GM12878 (cell line): ENCODE measurements around the gene TH. TPM values are rescaled to one million over a fixed set of nuclear protein-coding genes. Genes with fewer than 3 reads are reported as not detected.

Experiments used
- ATAC-seq: fragments of 200-7000 bp; cut with Tn5 transposase; 3 replicates; pipeline ENCODE4 v1.9.1; 2020; ENCODE audit warnings: mild to moderate bottlenecking, moderate library complexity
- BruUV-seq: library from RNA; stranded (reverse); fragments of 400-500 nt; replicated peaks from 2 replicates; lab custom pipeline; 2021; lab: Mats Ljungman, UMichigan
- CTCF ChIA-PET: fragments of 300-600 bp; sonication (Branson Sonifier 250); formaldehyde crosslinking; extraction: SDS; loops from one replicate; lab custom pipeline; 2021; ENCODE audit warnings: inconsistent platforms; lab: Yijun Ruan, JAX
- POLR2A ChIA-PET: fragments of 350-600 bp; formaldehyde crosslinking; extraction: SDS; loops from one replicate; lab custom pipeline; 2021; ENCODE audit warnings: inconsistent platforms; lab: Charles Lee
- RAD21 ChIA-PET: fragments of 300-600 bp; sonication (Branson Sonifier 250); formaldehyde crosslinking; loops from one replicate; lab custom pipeline; 2023; ENCODE audit warnings: antibody characterized with exemption; ENCODE audit not compliant: unreplicated experiment; lab: Charles Lee
- SMC1A ChIA-PET: fragments of 300-600 bp; sonication (Branson Sonifier 250); formaldehyde crosslinking; loops from one replicate; lab custom pipeline; 2023; ENCODE audit not compliant: unreplicated experiment, uncharacterized antibody; lab: Charles Lee
- DNase-seq: peaks from one replicate; pipeline ENCODE4 v3.0.0-alpha.2; 2011; ENCODE audit warnings: low read depth, low spot score
- FAIRE-seq: peaks from 3 replicates; lab custom pipeline; 2011; peaks lifted over from hg19 to GRCh38; lab: Jason Lieb, UNC
- H2AFZ ChIP-seq: 2 replicates; pipeline ENCODE4 v1.6.0; 2011; ENCODE audit warnings: low read depth, low read length, control low read depth; ENCODE audit not compliant: control insufficient read depth
- H3K27ac ChIP-seq: 2 replicates; pipeline ENCODE4 v1.5.1; 2011; ENCODE audit warnings: control low read depth; ENCODE audit not compliant: control insufficient read depth, insufficient read depth
- H3K27me3 ChIP-seq, 2 experiments: replicated peaks in 1 of 2; 2 replicates each; pipeline versions ENCODE4 v1.6.0 to v1.6.1; 2011; ENCODE audit warnings: low read length in 1 of 2; ENCODE audit not compliant: control insufficient read depth in 2 of 2, insufficient read depth in 2 of 2
- H3K36me3 ChIP-seq, 2 experiments: 2 replicates each; pipeline ENCODE4 v1.5.1; 2011; ENCODE audit warnings: low read length in 1 of 2; ENCODE audit not compliant: control insufficient read depth in 2 of 2, insufficient read depth in 2 of 2
- H3K4me1 ChIP-seq: 2 replicates; pipeline ENCODE4 v1.6.1; 2011; ENCODE audit warnings: mild to moderate bottlenecking, low read length, moderate library complexity, mixed read lengths; ENCODE audit not compliant: control insufficient read depth, insufficient read depth
- H3K4me2 ChIP-seq: 2 replicates; pipeline ENCODE4 v1.6.0; 2011; ENCODE audit warnings: control low read depth; ENCODE audit not compliant: control insufficient read depth, insufficient read depth
- H3K4me3 ChIP-seq: fragments of 200-600 bp; sonication (generic); 2 replicates; pipeline ENCODE4 v1.5.1; 2016
- H3K79me2 ChIP-seq: 2 replicates; pipeline ENCODE4 v1.6.0; 2011; ENCODE audit warnings: low read length; ENCODE audit not compliant: control insufficient read depth, insufficient read depth
- H3K9ac ChIP-seq: 2 replicates; pipeline ENCODE4 v1.8.0; 2011; ENCODE audit warnings: low read length, control low read depth, mixed read lengths; ENCODE audit not compliant: control insufficient read depth, insufficient read depth
- H3K9me3 ChIP-seq: replicated peaks from 3 replicates; pipeline ENCODE4 v1.5.1; 2011; ENCODE audit warnings: mild to moderate bottlenecking, low read length; ENCODE audit not compliant: control insufficient read depth, insufficient read depth
- H4K20me1 ChIP-seq: 2 replicates; pipeline ENCODE4 v1.6.0; 2011; ENCODE audit not compliant: control insufficient read depth, insufficient read depth
- BMI1 ChIP-seq: fragments of 450-650 bp; IDR thresholded peaks from 2 replicates; pipeline ENCODE4 v1.6.1; 2016; ENCODE audit warnings: mild to moderate bottlenecking, moderate library complexity, borderline replicate concordance
- CHD4 ChIP-seq: fragments of 200-600 bp; sonication (generic); IDR thresholded peaks from 2 replicates; pipeline ENCODE4 v1.6.1; 2016; ENCODE audit warnings: mild to moderate bottlenecking
- CREB1 ChIP-seq: IDR thresholded peaks from 2 replicates; pipeline ENCODE4 v1.6.1; 2012; ENCODE audit warnings: low read depth, mild to moderate bottlenecking, inconsistent platforms
- CTCF ChIP-seq, 3 experiments: IDR thresholded peaks in 2 of 3; conservative IDR thresholded peaks in 1 of 3; 2 replicates each; pipeline ENCODE4 v1.5.1; 2011; ENCODE audit warnings: low read depth in 3 of 3, low read length in 3 of 3, mild to moderate bottlenecking in 3 of 3, control low read depth in 2 of 3, moderate library complexity in 2 of 3, inconsistent platforms in 1 of 3, mixed read lengths in 1 of 3; ENCODE audit not compliant: control insufficient read depth in 2 of 3, insufficient read depth in 1 of 3; ENCODE audit errors: extremely low read depth in 1 of 3
- E2F4 ChIP-seq: IDR thresholded peaks from 2 replicates; pipeline ENCODE4 v1.6.1; 2012; ENCODE audit warnings: low read depth, low read length, improper control_type of control experiment
- FOXM1 ChIP-seq: IDR thresholded peaks from 2 replicates; pipeline ENCODE4 v1.6.1; 2012; ENCODE audit warnings: low read depth, mild to moderate bottlenecking, inconsistent platforms, low read length, moderate library complexity
- NR2F1 ChIP-seq: fragments of 450-650 bp; conservative IDR thresholded peaks from 2 replicates; pipeline ENCODE4 v1.6.1; 2017; ENCODE audit warnings: mild to moderate bottlenecking
- RCOR1 ChIP-seq: conservative IDR thresholded peaks from 2 replicates; pipeline ENCODE4 v1.6.1; 2012; ENCODE audit warnings: low read depth, low read length, improper control_type of control experiment
- RUNX3 ChIP-seq: IDR thresholded peaks from 2 replicates; pipeline ENCODE4 v1.6.1; 2012; ENCODE audit warnings: low read length, inconsistent platforms
- TBL1XR1 ChIP-seq: IDR thresholded peaks from 2 replicates; pipeline ENCODE4 v1.6.1; 2012; ENCODE audit warnings: low read depth, low read length, improper control_type of control experiment
- WGBS: methylation state at CpG from one replicate; pipeline ENCODE4 v1.1.6; 2016; ENCODE audit warnings: low lambda C conversion rate; ENCODE audit not compliant: insufficient replicate concordance, insufficient coverage; ENCODE audit errors: missing lambda C conversion rate; 5-methylcytosine and 5-hydroxymethylcytosine counted together
- in situ Hi-C: fragments of 300-500 bp; cut with MboI; formaldehyde crosslinking; loops from 9 replicates; pipeline ENCODE4 v1.14.3; 2018; ENCODE audit warnings: mixed read lengths
- intact Hi-C: fragments of 100-400 bp; cut with micrococcal nuclease; formaldehyde crosslinking; loops from one replicate; pipeline ENCODE4 v1.14.2; 2022; ENCODE audit not compliant: unreplicated experiment
- polyA plus RNA-seq, 11 experiments: library from polyadenylated mRNA; depleted of rRNA in 4 of 11; unstranded in 6 of 11; stranded (reverse) in 5 of 11; fragments of >200 nt; fragmentation: Nextera tagmentation in 4 of 11; fragmentation: Illumina TruSeq in 1 of 11; extraction: Ambion mirVana in 4 of 11; extraction: Trizol in 1 of 11; gene quantifications; 1 replicate in 1 of 11; 2 replicates in 10 of 11; pipeline versions ENCODE4 v1.2.1 to v1.2.3, GENCODE V29; 2011 to 2016; ENCODE audit warnings: inconsistent platforms in 2 of 11, missing spikeins in 2 of 11, low read depth in 1 of 11
- total RNA-seq, 4 experiments: library from RNA; depleted of rRNA in 3 of 4; stranded (reverse); fragments of >200 nt in 3 of 4; fragmentation: Illumina TruSeq in 1 of 4; extraction: Trizol in 1 of 4; gene quantifications; 2 replicates each; pipeline versions ENCODE4 v1.2.1 to v1.2.3, GENCODE V29; 2013 to 2021

Gene TH
- total and polyA plus RNA-seq, 10 of the 15 experiments (the other 5 are each of a cell fraction or from before 2014, with no cell fraction given): not detected

GRCh38 chr11:2164861-2165555 is 6.6 kb downstream of the TH start:
- Histone ChIP-seq H2AFZ (no peak overlapping the region), H3K27ac (no peak overlapping the region), H3K4me2 (no peak overlapping the region), H3K36me3 (no peaks in the 10 kb centered on the region), H3K27me3 (no peaks in the 10 kb centered on the region), H4K20me1 (no peaks in the 10 kb centered on the region), H3K4me1 (no peaks in the 10 kb centered on the region), H3K4me3 (no peak overlapping the region), H3K79me2 (no peaks in the 10 kb centered on the region), H3K9ac (no peak overlapping the region), H3K9me3 (no peaks in the 10 kb centered on the region)
- WGBS: 23% methylated on average over 19 of the region's 20 CpGs
- FAIRE-seq: no peak
- intact Hi-C loops: no loop called here
- no peak for TF ChIP-seq BMI1
- DNase-seq: no peak
- ChIA-PET CTCF (interaction anchor here (0.8 kb wide), 1 partner anchor 14 kb away, joined by 3 read pairs; no protein-coding TSS in a partner anchor), RAD21 (interaction anchor here (0.9 kb wide), 1 partner anchor 14 kb away, joined by 3 read pairs; no protein-coding TSS in a partner anchor), POLR2A (no interaction called here), SMC1A (no interaction called here)
- in situ Hi-C loops: no loop called here
- BruUV-seq: no TSS peak
- ATAC-seq: no peak

- no peaks in the 10 kb centered on the region for H4K20me1 ChIP-seq
- H3K4me1 ChIP-seq: no peaks in the 10 kb centered on the region
- ChIA-PET CTCF (interaction anchor here (0.8 kb wide), 1 partner anchor 13 kb away, joined by 3 read pairs; no protein-coding TSS in a partner anchor), SMC1A (interaction anchor here (1.1 kb wide), 1 partner anchor 12 kb away, joined by 3 read pairs; no protein-coding TSS in a partner anchor), RAD21 (no interaction called here), POLR2A (no interaction called here)
- 34% methylated on average over 22 of the region's 22 CpGs for WGBS
- no peak overlapping the region for H3K4me3 ChIP-seq
- TF ChIP-seq CHD4 (no peak), E2F4 (no peak), CREB1 (no peak), RUNX3 (no peak), CTCF (IDR thresholded peaks at IDR 0.05 in 2 of 3, conservative IDR thresholded peaks at IDR 0.05 in 1 of 3; ENCODE audit: control insufficient read depth in 2 of 3, extremely low read depth in 1 of 3, insufficient read depth in 1 of 3, low read depth in 3 of 3, low read length in 3 of 3) (no peak), NR2F1 (no peak), TBL1XR1 (no peak), FOXM1 (no peak), RCOR1 (no peak)
- intact Hi-C loops: no loop called here
- H2AFZ ChIP-seq: no peak overlapping the region
- in situ Hi-C loops: no loop called here
- no peaks in the 10 kb centered on the region for H3K9me3 ChIP-seq
- no peak overlapping the region for H3K9ac ChIP-seq
- no peaks in the 10 kb centered on the region for H3K36me3 ChIP-seq
- BruUV-seq: no TSS peak
- DNase-seq: no peak
- no peak overlapping the region for H3K4me2 ChIP-seq
- FAIRE-seq: no peak
- H3K27me3 ChIP-seq: no peaks in the 10 kb centered on the region
- ATAC-seq: no peak
- H3K79me2 ChIP-seq: no peaks in the 10 kb centered on the region
- no peak overlapping the region for H3K27ac ChIP-seq
Measured at GRCh38 chr11:2164081-2164480, 7.5 kb downstream of the TH start.
